NCI-H69 (cell line): Measurements from ENCODE around the gene LRRK2.
A peak's percentile ranks its signal among the peaks of the same experiment; 100 is the strongest.
"Not testable (repeated sequence)": the region's sequence is repeated elsewhere in the genome, so short reads cannot be mapped to it uniquely, and the experiment has no call there.

Experiments
- DNase-seq: peaks from one replicate; lab custom pipeline; 2025; lab: John Stamatoyannopoulos, UW

The LRRK2 gene

GRCh38 chr12:40248585-40249297 is 23.9 kb downstream of the LRRK2 start:
- peak; percentile 18 for DNase-seq

GRCh38 chr12:40250652-40251051 is 25.9 kb downstream of the LRRK2 start:
- not testable (repeated sequence) for DNase-seq

GRCh38 chr12:40253936-40254335 is 29.1 kb downstream of the LRRK2 start:
- DNase-seq: no peak

- DNase-seq: no peak
Measured at GRCh38 chr12:40254455-40255085, 29.8 kb downstream of the LRRK2 start.

GRCh38 chr12:40258371-40258770 is 33.6 kb downstream of the LRRK2 start:
- DNase-seq: no peak

- no peak for DNase-seq
Measured at GRCh38 chr12:40261937-40262336, 37.1 kb downstream of the LRRK2 start.

GRCh38 chr12:40262657-40263056 is 37.9 kb downstream of the LRRK2 start:
- DNase-seq: no peak

- DNase-seq: no peak
Measured at GRCh38 chr12:40263616-40264409, 39.0 kb downstream of the LRRK2 start.

- no peak for DNase-seq
Measured at GRCh38 chr12:40271981-40272664, 47.3 kb downstream of the LRRK2 start.

GRCh38 chr12:40281791-40282364 is 57.1 kb downstream of the LRRK2 start:
- no peak for DNase-seq

GRCh38 chr12:40286583-40286982 is 61.8 kb downstream of the LRRK2 start:
- DNase-seq: no peak

GRCh38 chr12:40287369-40287975 is 62.7 kb downstream of the LRRK2 start:
- DNase-seq: no peak

GRCh38 chr12:40292788-40293429 is 68.1 kb downstream of the LRRK2 start:
- no peak for DNase-seq

GRCh38 chr12:40298341-40298740 is 73.5 kb downstream of the LRRK2 start:
- DNase-seq: no peak

- peak; percentile 2 for DNase-seq
Measured at GRCh38 chr12:40300490-40300889, 75.7 kb downstream of the LRRK2 start.

GRCh38 chr12:40309001-40309400 is 84.2 kb downstream of the LRRK2 start:
- no peak for DNase-seq

- no peak for DNase-seq
Measured at GRCh38 chr12:40310211-40310610, 85.4 kb downstream of the LRRK2 start.

GRCh38 chr12:40312196-40312595 is 87.4 kb downstream of the LRRK2 start:
- DNase-seq: no peak

GRCh38 chr12:40312982-40313576 is 88.3 kb downstream of the LRRK2 start:
- peak; percentile 12 for DNase-seq

GRCh38 chr12:40313928-40314327 is 89.1 kb downstream of the LRRK2 start:
- DNase-seq: no peak

GRCh38 chr12:40314927-40315326 is 90.1 kb downstream of the LRRK2 start:
- no peak for DNase-seq
